RWPE2 (cell line): ENCODE data around the gene KCNJ5.
A peak's percentile ranks its signal among the peaks of the same experiment; 100 is the strongest.

Experiments
- ATAC-seq: fragments of 200-7000 bp; cut with Tn5 transposase; 3 replicates; pipeline ENCODE4 v1.9.1; 2021; ENCODE audit warnings: low read depth
- DNase-seq: peaks from one replicate; pipeline ENCODE4 v3.0.0-alpha.2; 2020; ENCODE audit warnings: low spot score
- H3K27ac ChIP-seq: fragments of 450-650 bp; 2 replicates; pipeline ENCODE4 v1.5.1; 2017; ENCODE audit warnings: mild to moderate bottlenecking; ENCODE audit not compliant: poor library complexity, severe bottlenecking
- H3K27me3 ChIP-seq: fragments of 250-450 bp; sonication (Bioruptor Pico); 2 replicates; pipeline ENCODE4 v1.5.1; 2021; ENCODE audit warnings: mild to moderate bottlenecking, moderate library complexity; ENCODE audit not compliant: insufficient read depth, poor library complexity, severe bottlenecking
- H3K36me3 ChIP-seq: fragments of 250-450 bp; sonication (Bioruptor Pico); 2 replicates; pipeline ENCODE4 v1.5.1; 2020; ENCODE audit warnings: low read depth, mild to moderate bottlenecking, moderate library complexity
- H3K4me1 ChIP-seq: fragments of 250-450 bp; sonication (Bioruptor Pico); 2 replicates; pipeline ENCODE4 v1.5.1; 2021; ENCODE audit warnings: mild to moderate bottlenecking, moderate library complexity; ENCODE audit not compliant: insufficient read depth, poor library complexity, severe bottlenecking
- H3K4me3 ChIP-seq: fragments of 250-450 bp; sonication (Bioruptor Pico); 2 replicates; pipeline ENCODE4 v1.5.1; 2021; ENCODE audit warnings: mild to moderate bottlenecking, moderate library complexity; ENCODE audit not compliant: severe bottlenecking
- H3K9me3 ChIP-seq: fragments of 250-450 bp; sonication (Bioruptor Pico); 2 replicates; pipeline ENCODE4 v1.5.1; 2021; ENCODE audit warnings: mild to moderate bottlenecking, moderate library complexity; ENCODE audit not compliant: severe bottlenecking
- CTCF ChIP-seq: fragments of 450-650 bp; IDR thresholded peaks from one replicate; pipeline ENCODE4 v1.5.1; 2017; ENCODE audit warnings: mild to moderate bottlenecking, moderate library complexity; ENCODE audit not compliant: poor library complexity, severe bottlenecking

The KCNJ5 gene

GRCh38 chr11:128889657-128890213, 1.4 kb upstream of the KCNJ5 start:
- no peak overlapping the region for H3K27ac ChIP-seq

DNA sequence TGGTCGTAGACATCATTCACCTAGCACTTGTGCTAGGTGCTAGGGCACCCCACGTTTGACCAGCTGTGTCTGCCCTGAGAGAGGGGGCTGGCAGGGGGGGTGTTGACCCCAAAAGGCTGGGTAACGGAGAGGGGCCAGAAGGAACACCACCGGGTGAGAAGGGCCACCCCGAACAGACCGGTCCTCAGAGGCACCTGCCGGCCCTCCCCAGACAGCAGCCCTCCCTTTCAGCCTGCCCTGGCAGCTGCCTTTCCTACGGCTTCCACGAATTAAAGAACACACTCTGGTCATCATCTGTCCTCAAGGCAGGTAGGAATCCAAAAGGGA, 977 bp upstream of the KCNJ5 start:
- H3K27me3 ChIP-seq = no peaks in the 10 kb centered on the region
- H3K27ac ChIP-seq = no peak overlapping the region
- TF ChIP-seq CTCF = no peak
- H3K36me3 ChIP-seq = no peaks in the 10 kb centered on the region
- ATAC-seq (no peak), DNase-seq (no peak)
- no peaks in the 10 kb centered on the region for H3K9me3 ChIP-seq
- H3K4me3 ChIP-seq = peak overlapping the region; percentile 28
- H3K4me1 ChIP-seq = peaks cover 3% of the 10 kb centered on the region

More at GRCh38 chr11:128889657-128890213, 1.4 kb upstream of the KCNJ5 start:
- no peaks in the 10 kb centered on the region for H3K27me3 ChIP-seq
- ATAC-seq = no peak
- H3K9me3 ChIP-seq = no peaks in the 10 kb centered on the region
- no peaks in the 10 kb centered on the region for H3K36me3 ChIP-seq
- DNase-seq = no peak
- no peak overlapping the region for H3K4me3 ChIP-seq
- no peak for TF ChIP-seq CTCF
- H3K4me1 ChIP-seq = peaks cover 3% of the 10 kb centered on the region

DNA sequence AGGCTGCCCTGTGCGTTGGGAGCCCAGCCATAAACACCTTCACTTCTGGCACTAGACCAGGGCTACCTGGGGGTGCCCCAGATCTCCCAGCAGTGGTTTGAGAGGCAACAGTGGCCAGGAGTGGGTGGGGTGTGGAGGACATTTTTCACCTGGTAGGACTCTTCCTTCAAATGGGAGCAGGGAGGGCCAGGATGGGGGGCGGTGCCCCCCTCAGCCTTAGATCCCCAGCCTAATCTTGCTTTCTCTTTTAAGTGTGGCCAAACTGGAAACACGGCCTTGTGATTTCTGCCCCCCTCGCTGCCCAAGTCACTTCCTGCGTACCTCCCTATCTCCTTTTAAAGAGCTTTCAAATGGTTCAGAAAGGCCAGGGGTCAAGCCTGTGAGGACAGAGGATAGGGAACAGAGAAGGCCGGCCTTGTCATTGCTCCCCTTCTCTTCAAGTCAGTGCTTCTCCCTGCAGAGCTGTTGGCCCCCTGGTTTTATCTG, 800 bp downstream of the KCNJ5 start:
- no peak for ATAC-seq
- Histone ChIP-seq H3K36me3 (no peaks in the 10 kb centered on the region), H3K4me1 (peaks cover 3% of the 10 kb centered on the region), H3K9me3 (no peaks in the 10 kb centered on the region), H3K27ac (no peak overlapping the region), H3K27me3 (no peaks in the 10 kb centered on the region), H3K4me3 (no peak overlapping the region)
- TF ChIP-seq CTCF = no peak
- no peak for DNase-seq

DNA sequence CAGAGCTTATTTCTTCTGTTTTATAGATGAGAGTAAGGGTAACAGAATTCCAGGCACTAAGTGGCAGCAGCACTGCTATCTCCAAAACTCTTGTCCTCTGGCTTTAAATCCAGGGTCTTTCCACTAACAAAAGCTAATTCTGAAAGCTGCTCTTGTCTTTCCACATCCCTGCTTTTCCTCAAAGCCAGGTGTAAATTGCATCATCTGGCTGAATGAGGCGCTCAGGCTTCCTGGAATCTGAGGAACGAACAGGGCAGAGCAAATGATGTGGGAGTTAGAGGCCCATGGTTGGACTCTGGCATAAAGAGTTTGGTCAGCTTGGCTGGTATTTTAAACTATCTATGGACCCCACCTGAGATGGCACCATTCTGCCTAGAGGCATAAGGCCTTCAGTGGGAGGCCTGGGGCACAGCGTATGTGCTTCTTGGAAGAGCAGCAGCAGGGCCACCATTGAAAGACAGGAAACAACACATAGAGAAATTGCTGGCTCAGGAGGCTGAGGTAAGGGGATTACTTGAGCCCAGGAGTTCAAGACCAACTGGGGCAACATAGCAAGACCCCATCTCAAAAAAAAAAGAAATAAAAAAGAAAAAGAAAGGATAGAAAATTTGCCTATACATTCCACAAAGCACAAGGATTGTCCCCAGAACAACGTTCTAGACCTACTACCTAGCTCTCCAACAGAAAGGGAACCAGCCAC, 1.9 kb downstream of the KCNJ5 start:
- no peak for ATAC-seq
- no peaks in the 10 kb centered on the region for H3K4me1 ChIP-seq
- H3K36me3 ChIP-seq = no peaks in the 10 kb centered on the region
- no peaks in the 10 kb centered on the region for H3K9me3 ChIP-seq
- no peak overlapping the region for H3K4me3 ChIP-seq
- no peak for DNase-seq
- H3K27ac ChIP-seq = no peak overlapping the region
- H3K27me3 ChIP-seq = no peaks in the 10 kb centered on the region
- TF ChIP-seq CTCF = no peak

GRCh38 chr11:128893578-128894285, 2.6 kb downstream of the KCNJ5 start:
- Histone ChIP-seq H3K27me3 (no peaks in the 10 kb centered on the region), H3K27ac (no peak overlapping the region), H3K9me3 (no peaks in the 10 kb centered on the region), H3K36me3 (no peaks in the 10 kb centered on the region), H3K4me1 (no peaks in the 10 kb centered on the region), H3K4me3 (no peak overlapping the region)
- ATAC-seq (no peak), DNase-seq (no peak)
- no peak for TF ChIP-seq CTCF
